SKM-1 treated with dmso at 0.1 percent for 144 hours (cell line): ENCODE results near the gene ERMP1.
A peak's percentile ranks its signal among the peaks of the same experiment; 100 is the strongest.
"Not testable (repeated sequence)": the region's sequence is repeated elsewhere in the genome, so short reads cannot be mapped to it uniquely, and the experiment has no call there.

Source experiments
- DNase-seq: peaks from one replicate; lab custom pipeline; 2025; ENCODE audit not compliant: unreplicated experiment; lab: John Stamatoyannopoulos, UW

Gene ERMP1, protein sequence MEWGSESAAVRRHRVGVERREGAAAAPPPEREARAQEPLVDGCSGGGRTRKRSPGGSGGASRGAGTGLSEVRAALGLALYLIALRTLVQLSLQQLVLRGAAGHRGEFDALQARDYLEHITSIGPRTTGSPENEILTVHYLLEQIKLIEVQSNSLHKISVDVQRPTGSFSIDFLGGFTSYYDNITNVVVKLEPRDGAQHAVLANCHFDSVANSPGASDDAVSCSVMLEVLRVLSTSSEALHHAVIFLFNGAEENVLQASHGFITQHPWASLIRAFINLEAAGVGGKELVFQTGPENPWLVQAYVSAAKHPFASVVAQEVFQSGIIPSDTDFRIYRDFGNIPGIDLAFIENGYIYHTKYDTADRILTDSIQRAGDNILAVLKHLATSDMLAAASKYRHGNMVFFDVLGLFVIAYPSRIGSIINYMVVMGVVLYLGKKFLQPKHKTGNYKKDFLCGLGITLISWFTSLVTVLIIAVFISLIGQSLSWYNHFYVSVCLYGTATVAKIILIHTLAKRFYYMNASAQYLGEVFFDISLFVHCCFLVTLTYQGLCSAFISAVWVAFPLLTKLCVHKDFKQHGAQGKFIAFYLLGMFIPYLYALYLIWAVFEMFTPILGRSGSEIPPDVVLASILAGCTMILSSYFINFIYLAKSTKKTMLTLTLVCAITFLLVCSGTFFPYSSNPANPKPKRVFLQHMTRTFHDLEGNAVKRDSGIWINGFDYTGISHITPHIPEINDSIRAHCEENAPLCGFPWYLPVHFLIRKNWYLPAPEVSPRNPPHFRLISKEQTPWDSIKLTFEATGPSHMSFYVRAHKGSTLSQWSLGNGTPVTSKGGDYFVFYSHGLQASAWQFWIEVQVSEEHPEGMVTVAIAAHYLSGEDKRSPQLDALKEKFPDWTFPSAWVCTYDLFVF

GRCh38 chr9:5832538-5833529, at the start of gene ERMP1:
Gene ERMP1 (minus strand): TSS chr9:5833117. CDS start chr9:5833027, 90 bp downstream.
- DNase-seq = peak; percentile 79

DNA sequence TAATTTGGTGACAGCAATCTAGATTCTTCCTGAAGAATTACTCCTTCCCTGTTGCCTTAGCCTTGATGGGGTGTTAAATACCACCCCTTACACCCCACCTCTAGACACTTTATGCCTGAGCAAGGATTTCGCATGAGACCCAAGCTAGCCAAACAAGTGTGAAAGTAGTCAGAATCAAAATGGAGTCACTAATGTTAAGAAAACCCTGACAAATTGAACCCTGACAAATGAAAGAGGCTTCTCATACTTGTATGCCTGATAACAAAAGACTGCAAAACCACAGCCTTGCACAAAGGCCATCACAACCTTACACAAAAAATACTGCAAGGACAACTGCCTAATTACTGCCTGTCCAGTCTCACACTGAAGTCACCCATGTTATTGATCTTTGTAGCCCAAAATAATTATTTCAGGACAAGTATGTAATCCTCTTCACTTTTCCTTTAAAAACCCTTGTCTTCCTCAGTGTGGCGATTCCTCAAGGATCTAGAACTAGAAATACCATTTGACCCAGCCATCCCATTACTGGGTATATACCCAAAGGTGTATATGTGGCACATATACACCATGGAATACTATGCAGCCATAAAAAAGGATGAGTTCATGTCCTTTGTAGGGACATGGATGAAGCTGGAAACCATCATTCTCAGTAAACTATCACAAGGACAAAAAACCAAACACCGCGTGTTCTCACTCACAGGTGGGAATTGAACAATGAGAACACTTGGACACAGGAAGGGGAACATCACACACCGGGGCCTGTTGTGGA, 49.5 kb upstream of the ERMP1 start:
- DNase-seq = not testable (repeated sequence)

DNA sequence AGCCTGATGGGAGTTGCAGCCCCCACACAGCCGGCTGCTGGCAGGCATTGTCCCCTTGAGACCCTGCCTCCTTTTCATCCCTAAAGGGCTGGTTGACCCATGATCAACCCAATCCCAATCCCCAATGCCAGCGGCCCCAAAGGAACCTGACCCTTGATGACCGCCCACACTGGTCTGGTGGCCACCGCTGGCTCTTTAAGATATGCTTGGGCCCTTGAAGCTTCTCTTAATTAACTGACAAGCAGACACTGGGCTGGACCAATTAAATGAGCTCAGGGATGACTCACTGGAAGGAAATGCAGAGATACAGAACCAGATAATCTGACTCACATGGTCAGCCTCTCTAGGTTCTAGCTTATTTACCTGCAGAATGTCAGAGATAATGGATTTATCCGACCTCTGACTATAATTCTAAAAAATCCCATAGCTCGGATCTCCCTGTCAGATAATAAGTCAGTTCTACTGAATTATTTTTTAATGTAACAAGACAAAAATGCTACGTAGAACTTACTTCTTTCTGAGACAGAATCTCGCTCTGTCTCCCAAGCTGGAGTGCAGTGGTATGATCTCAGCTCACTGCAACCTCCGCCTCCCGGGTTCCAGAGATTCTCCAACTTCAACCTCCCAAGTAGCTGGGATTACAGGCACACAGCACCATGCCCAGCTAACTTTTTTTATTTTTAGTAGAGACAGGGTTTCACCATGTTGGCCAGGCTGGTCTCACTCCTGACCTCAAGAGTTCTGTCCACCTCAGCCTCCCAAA, 46.7 kb upstream of the ERMP1 start:
- DNase-seq = no peak

GRCh38 chr9:5876711-5877110, 43.8 kb upstream of the ERMP1 start:
- no peak for DNase-seq

GRCh38 chr9:5876026-5876425, 43.1 kb upstream of the ERMP1 start:
- no peak for DNase-seq

DNA sequence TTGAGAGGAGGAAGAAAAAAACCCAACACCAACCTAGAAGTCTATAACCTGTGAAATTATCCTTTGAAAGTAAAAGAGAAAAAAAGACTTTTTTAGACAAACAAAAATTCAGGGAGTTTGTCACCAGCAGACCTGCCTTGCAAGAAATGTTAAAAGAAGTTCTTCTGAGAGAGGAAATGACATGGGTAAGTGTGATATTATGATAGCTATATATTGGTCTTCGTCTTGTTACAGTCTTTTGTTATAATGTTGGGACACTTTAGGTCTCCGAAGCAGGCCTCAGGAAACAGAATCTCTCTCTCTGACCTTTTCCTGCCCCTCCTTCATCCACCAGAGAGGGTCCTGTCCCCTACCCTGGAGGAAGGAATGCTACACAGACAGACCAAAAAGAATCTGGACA, 41.1 kb upstream of the ERMP1 start:
- no peak for DNase-seq

DNA sequence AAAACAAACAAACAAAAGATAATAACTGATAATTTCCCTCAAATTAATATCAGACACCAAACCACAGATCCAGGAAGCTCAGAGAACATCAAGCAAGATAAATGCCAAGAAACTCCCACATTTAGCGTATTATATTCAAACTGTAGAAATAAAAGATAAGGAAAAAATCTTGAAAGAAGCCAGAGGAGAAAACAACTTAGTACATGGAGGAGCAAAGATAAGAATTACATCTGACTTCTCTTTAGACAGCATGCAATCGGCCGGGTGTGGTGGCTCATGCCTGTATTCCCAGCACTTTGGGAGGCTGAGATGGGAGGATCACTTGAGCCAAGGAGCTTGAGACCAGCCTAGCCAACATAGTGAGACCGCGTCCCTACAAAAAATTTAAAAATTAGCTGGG, 40.5 kb upstream of the ERMP1 start:
- no peak for DNase-seq

DNA sequence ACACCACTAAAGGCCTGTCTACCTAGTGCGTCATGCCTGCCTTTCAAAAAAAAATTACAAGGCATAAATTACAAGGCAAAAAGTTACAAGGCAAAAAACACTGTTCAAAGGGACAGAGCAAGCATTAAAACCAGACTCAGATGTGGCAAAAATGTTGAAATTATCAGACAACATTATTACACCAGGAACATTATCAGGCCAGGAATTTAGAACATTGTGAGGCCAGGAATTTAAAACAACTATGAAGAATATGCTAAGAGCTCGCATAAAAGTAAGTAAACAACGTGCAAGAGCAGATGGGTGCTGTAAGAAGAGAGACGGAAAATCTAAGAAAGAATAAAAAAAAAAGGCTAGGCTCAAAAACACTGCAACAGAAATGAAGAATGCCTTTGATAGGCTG, 39.6 kb upstream of the ERMP1 start:
- no peak for DNase-seq

- no peak for DNase-seq
Observed at GRCh38 chr9:5871785-5872184, 38.9 kb upstream of the ERMP1 start.

DNA sequence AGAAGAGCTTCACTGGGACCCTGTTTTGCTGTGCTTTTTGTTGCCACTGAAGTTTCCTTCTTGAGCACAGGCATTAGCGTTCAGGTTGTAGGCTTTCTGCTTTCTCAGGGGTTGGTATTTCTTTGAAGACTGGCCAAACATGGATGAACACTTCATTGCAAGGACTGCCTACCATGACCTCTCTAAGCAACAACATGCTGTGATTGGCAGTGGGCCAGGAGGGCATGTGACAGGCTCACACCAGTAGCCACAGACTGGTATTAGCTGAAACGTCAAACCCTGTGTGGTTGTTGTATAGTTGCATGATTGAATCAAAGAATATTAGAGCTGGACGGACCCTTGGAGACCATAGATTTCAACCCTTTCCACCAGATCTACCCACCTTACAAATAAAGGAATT, 37.8 kb upstream of the ERMP1 start:
- DNase-seq = no peak

DNA sequence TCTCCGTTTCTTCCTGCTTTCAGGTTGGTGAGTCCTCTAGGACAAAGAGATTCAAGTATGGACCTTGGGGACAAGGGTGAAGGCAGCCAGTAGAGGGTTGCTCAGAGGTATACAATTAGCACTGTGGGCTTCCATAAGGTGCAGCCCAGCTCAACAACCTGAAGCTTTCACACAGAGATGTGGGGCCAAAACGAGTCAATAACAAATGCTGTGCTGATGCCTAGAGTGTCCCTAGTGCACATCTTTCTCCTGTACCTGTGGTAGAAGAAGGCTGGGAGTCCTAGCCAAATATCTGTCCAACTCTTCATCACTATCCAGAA, 37.1 kb upstream of the ERMP1 start:
- no peak for DNase-seq

- DNase-seq = peak; percentile 35
Observed at GRCh38 chr9:5869315-5870019, 36.5 kb upstream of the ERMP1 start.

DNA sequence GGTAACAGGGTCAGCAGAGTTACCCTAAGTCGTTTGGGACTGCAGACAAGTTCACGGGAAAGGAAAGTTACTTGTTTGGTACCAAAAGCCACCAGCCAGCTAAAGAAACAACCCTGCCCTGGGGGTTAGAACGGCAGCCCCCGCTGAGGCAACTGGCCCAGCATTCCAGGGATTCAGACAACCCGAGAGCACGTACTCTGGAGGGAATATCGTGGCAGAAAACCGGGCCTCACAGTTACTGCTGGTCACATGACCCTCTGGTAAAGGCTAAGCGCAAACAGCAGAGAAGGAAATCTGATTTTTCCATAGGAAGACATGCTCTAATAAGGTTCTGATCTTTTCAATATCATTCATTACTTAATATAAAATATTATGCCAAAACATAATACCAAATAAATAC, 35.3 kb upstream of the ERMP1 start:
- DNase-seq = no peak

- DNase-seq = no peak
Observed at GRCh38 chr9:5866685-5867084, 33.8 kb upstream of the ERMP1 start.

- no peak for DNase-seq
Observed at GRCh38 chr9:5866272-5866671, 33.4 kb upstream of the ERMP1 start.

GRCh38 chr9:5864446-5864845, 31.5 kb upstream of the ERMP1 start:
- DNase-seq = no peak

- DNase-seq = no peak
Observed at GRCh38 chr9:5863092-5863746, 30.3 kb upstream of the ERMP1 start.

GRCh38 chr9:5858833-5859232, 25.9 kb upstream of the ERMP1 start:
- no peak for DNase-seq
